KG1 (cell line): ENCODE measurements around the gene ANGPT4.
"Not testable (repeated sequence)": the region's sequence is repeated elsewhere in the genome, so short reads cannot be mapped to it uniquely, and the experiment has no call there.

Source experiments
- DNase-seq: peaks from one replicate; lab custom pipeline; 2025; lab: John Stamatoyannopoulos, UW

ANGPT4 gene

DNA sequence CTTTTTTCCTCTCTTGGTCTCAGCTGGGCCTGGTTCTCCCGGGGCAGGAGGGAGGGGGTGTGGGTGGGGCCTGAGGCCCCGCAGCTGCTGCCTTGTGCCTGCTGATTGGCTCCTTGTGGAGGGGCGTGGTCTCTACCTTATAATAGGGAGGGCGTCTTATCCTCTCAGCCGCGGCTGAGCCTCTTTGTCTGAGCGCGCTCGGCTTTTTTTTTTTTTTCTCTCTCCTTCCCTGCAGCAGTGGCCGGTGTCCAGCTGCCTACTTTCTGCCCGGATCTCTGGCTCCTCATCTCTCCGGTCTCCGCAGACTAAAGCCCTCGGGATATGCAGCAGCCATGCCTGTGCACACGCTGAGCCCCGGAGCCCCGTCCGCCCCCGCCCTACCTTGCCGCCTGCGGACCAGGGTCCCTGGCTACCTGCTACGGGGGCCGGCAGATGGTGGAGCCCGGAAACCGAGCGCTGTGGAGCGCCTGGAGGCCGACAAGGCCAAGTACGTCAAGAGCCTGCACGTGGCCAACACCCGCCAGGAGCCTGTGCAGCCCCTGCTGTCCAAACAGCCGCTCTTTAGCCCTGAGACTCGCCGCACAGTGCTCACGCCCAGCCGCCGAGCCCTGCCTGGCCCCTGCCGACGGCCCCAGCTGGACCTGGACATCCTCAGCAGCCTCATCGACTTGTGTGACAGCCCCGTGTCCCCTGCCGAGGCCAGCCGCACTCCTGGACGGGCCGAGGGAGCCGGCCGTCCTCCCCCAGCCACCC, 71.5 kb downstream of the ANGPT4 start:
- DNase-seq, result no peak

DNA sequence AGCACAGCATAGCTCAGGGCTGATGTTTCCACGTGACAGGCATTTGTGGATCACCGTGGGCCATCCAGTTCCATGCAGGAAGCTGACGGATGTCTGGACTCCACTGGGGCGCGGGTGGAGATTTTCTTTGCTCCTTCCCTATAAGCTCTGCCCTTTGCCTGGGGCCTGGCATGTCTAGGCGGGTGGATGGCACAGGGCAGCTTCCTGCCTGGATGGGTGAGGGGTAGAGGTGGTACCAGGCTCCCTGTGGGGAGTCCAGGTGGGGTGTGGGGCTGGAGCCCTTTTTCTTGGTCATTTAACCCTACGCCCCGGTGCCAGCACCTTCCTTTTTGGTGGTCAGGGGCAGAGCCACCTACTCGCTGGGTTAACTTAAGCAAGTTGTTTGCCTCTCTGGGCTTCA, 72.2 kb downstream of the ANGPT4 start:
- no peak for DNase-seq

DNA sequence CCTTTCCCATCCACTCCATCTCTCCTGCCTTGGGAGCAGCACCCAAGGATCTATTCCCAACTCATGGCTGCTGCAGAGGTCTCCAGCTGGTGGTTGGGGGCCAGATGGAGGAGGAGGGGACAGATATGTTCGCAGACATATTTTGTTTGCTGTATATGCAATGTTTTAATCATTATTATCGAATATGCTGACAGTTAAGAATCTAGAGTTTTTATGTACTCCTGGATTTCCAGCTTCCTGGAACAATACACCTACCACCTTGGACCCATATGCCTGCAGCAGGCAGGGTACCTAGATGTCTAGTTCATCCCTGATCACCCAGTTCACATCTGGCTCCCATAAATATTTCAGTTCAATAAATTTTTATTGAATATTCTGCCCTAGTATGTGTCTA, 73.6 kb downstream of the ANGPT4 start:
- DNase-seq, result no peak

GRCh38 chr20:841568-842546, 74.3 kb downstream of the ANGPT4 start:
- no peak for DNase-seq

GRCh38 chr20:840858-841567, 75.1 kb downstream of the ANGPT4 start:
- DNase-seq, result no peak

DNA sequence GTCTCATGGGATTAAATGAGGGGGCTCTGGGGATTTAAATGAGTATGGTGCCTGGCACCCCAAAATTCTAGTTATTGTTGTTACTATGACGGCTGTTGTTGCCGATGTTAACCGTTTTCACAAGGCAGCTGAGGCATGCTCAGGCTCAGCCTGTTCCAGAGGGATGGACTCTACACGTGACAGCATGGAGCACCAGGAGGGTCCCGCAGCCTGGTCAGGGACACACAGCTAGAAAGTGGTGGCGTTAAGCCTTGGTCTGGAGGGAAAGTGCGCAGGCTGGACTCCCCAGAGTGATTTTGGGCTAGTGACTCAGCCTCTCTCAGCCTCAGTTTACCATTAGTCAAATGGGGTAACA, 75.7 kb downstream of the ANGPT4 start:
- no peak for DNase-seq

DNA sequence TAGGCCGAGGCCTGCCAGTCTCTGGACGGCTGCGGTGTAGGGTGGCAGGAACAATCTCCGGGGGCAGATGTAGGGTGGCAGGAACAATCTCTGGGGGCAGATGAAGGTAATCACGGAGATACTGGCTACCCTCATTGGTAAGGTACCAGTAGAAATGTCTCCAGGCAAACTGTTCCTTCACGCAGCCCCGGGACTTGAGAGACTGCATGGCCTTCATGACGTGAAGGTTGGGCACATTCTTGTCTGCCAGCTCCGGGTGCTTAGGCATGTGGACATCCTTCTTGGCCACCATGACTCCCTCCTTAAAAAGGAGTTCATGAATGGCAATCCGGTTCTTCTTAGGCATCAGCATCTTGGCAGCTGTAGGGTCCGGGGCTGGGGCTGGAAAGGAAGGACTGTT, 76.5 kb downstream of the ANGPT4 start:
- no peak for DNase-seq

DNA sequence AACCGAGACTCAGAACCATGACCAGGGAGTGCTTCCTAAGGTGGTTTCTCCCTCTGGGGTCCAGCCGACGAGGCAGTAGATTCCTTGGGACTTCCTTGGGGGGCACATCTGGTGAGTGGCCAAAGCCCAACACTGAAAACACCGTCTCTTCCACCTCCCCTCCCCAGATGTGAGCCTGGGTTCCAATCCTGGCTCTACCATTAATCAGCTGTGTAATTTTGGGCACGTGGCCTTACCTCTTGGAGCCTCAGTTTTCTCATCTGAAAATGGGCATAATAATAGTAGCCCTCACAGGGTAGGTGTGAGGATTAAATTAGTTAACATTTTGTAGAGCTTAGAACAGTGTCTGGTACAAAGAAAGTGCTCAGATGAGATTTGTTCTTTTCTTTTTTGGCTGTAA, 77.1 kb downstream of the ANGPT4 start:
- DNase-seq, result no peak

DNA sequence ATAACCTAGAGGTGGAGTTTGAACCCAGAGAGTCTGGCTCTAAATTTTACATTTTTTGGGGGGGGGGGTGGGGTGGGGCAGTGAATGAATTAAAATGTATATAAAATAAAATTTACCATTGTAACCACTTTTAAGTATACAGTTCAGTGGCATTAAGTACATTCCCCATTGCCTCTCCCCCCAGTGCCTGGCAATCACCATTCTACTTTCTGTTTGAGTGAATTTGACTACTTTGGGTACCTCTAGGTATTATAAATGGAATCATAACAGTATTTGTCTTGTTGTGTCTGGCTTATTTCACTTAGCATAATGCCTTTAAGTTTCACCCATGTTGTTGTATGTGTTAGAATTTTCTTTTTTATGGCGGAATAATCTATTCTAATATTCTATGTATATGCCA, 79.9 kb downstream of the ANGPT4 start:
- DNase-seq, result no peak

- DNase-seq, result no peak
Measured at GRCh38 chr20:835608-836045, 80.5 kb downstream of the ANGPT4 start.

- no peak for DNase-seq
Measured at GRCh38 chr20:834151-834746, 81.9 kb downstream of the ANGPT4 start.

DNA sequence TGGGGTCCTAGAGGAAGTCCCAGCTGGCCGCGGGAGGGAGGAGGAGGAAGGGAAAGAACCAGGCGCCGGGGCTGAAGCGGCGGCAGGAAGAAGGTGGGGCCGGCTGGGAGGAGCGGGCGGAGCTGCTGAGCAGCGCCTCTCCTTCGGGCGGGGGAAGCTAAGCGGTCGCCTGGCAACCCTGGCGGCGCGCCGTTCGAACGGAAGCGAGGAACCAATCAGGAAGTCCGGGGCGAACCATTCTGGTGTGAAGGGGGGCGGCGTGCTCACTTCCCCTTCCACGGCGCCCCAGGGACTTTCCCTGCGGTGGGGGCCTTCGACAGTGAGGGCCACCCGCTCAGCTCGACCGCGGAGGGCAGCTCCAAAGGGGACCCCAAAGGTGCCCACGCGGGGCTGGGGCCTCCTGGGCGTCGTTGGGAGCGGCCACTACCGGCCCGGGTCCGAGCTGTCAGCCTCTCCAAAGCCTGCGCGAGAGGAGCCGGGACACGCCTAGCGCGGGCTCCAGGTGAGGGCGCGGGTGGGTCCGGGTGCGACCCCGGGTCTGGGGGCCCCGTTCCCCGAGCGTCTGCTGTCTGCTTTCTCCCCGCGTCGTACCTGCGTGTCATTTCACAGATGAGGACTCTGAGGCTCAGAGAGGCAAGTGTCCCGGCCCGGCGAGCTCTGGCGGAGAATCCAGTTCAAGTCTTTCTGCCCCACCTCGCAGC, 82.5 kb downstream of the ANGPT4 start, which contains the start of gene FAM110A:
Gene FAM110A, plus strand, starts transcription at position 266 of the 701 bp plus-strand sequence. CDS start 11,090 bp downstream, outside the sequence.
- DNase-seq, result peak; percentile 90

DNA sequence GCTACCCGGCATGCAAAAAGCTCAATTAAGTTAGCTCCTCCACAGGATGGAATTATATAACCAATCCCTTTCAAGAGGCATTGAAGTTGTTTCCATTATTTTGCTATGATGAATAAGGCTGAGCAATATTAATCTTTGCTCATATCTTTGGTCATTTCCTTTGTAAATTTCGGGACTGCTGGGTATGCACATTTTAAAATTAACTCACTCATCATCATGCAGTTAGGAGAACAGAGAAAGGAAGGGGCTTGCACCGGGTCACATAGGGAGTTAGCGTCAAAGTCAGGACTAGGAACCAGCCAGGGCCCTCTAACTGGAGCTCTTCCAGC, 83.0 kb downstream of the ANGPT4 start:
- peak; percentile 67 for DNase-seq

- no peak for DNase-seq
Measured at GRCh38 chr20:831956-832355, 84.2 kb downstream of the ANGPT4 start.

DNA sequence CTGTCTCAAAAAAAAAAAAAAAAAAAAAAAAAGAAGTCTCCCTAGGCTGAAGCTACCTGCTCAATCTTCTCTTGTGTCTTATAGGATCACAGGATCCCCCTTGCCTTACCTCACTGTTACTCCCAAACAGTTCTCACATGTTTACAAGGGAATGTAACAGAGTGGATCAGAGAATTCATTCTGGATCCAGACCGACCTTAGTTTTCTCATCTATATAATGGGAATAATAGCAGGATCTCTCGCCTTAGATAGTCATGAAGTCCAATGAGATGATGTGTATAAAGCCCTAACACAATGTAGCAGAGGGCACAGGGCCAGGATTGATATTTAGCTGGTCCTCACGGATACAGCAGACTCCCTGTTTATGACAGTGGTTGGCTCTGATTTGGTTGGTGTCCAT, 84.9 kb downstream of the ANGPT4 start:
- DNase-seq, result no peak

- no peak for DNase-seq
Measured at GRCh38 chr20:830011-830521, 86.1 kb downstream of the ANGPT4 start.

GRCh38 chr20:829551-829950, 86.6 kb downstream of the ANGPT4 start:
- DNase-seq, result no peak

DNA sequence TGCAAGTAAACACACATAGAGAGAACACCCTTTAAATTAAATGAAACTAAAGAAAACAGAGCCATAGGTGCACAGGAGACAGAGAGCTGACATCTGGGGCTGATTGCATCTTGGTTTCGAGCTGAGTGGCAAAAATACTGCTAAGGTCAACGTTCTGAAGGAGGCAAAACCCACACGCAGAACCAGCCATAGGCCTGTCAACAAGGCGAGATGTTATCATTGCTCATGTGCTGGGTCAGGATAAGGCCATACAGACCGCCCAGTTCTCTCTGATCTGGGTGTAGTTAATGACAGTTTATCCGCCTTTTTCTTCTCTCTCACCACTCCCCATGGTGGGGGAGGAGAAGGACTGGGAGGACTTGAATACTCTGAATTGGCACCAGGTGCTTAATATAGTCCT, 87.1 kb downstream of the ANGPT4 start:
- DNase-seq, result no peak

- DNase-seq, result not testable (repeated sequence)
Measured at GRCh38 chr20:827981-828380, 88.2 kb downstream of the ANGPT4 start.

- no peak for DNase-seq
Measured at GRCh38 chr20:826695-827323, 89.3 kb downstream of the ANGPT4 start.
